Neural cell (in vitro differentiated cells): ENCODE results near the gene ATG7. TPM values are rescaled to one million over a fixed set of nuclear protein-coding genes. Genes with fewer than 3 reads are reported as not detected.

Experiments
- H2AFZ ChIP-seq: fragments of 200-600, 300-800 bp; sonication (generic), shearing (Covaris generic); 2 replicates; pipeline ENCODE4 v1.6.0; 2014; ENCODE audit warnings: low read depth, mild to moderate bottlenecking, antibody characterized with exemption, low read length, moderate library complexity
- H3F3A ChIP-seq: fragments of 200-600 bp; shearing (Covaris generic); 2 replicates; pipeline ENCODE4 v1.6.1; 2016; ENCODE audit warnings: mild to moderate bottlenecking, moderate library complexity, mixed read lengths, antibody characterized with exemption, low read length; ENCODE audit not compliant: insufficient read depth, poor library complexity, severe bottlenecking
- H3K27ac ChIP-seq: fragments of 200-600, 300-800 bp; sonication (generic), shearing (Covaris generic); 2 replicates; pipeline ENCODE4 v1.5.1; 2014; ENCODE audit warnings: mild to moderate bottlenecking, low read length, moderate library complexity
- H3K27me3 ChIP-seq: fragments of 300-800, 200-600 bp; sonication (generic), shearing (Covaris generic); 2 replicates; pipeline ENCODE4 v1.6.0; 2014; ENCODE audit warnings: mild to moderate bottlenecking, low read depth, low read length, moderate library complexity; ENCODE audit not compliant: insufficient read depth
- H3K36me3 ChIP-seq: fragments of 300-800, 200-600 bp; sonication (generic), shearing (Covaris generic); 2 replicates; pipeline ENCODE4 v1.5.1; 2014; ENCODE audit warnings: mild to moderate bottlenecking, antibody characterized with exemption, low read length, moderate library complexity; ENCODE audit not compliant: insufficient read depth
- H3K4me2 ChIP-seq: fragments of 300-800, 200-600 bp; sonication (generic), shearing (Covaris generic); 2 replicates; pipeline ENCODE4 v1.6.0; 2014; ENCODE audit warnings: mild to moderate bottlenecking, low read length
- H3K4me3 ChIP-seq: fragments of 300-800, 200-600 bp; sonication (generic), shearing (Covaris generic); 2 replicates; pipeline ENCODE4 v1.5.1; 2014; ENCODE audit warnings: mild to moderate bottlenecking, low read length, moderate library complexity
- H3K79me2 ChIP-seq: fragments of 200-600 bp; shearing (Covaris generic); replicated peaks from 2 replicates; pipeline ENCODE4 v1.6.0; 2014; ENCODE audit warnings: mild to moderate bottlenecking, low read length, moderate library complexity; ENCODE audit not compliant: insufficient read depth
- H3K9ac ChIP-seq: fragments of 300-800, 200-600 bp; sonication (generic), shearing (Covaris generic); 2 replicates; pipeline ENCODE4 v1.6.1; 2016; ENCODE audit warnings: mild to moderate bottlenecking, low read length, mixed read lengths
- H3K9me2 ChIP-seq: fragments of 200-600 bp; shearing (Covaris generic); 2 replicates; pipeline ENCODE4 v1.6.1; 2016; ENCODE audit warnings: mild to moderate bottlenecking, low read length, mixed read lengths; ENCODE audit not compliant: insufficient read depth
- H3K9me3 ChIP-seq: fragments of 200-600, 300-800 bp; sonication (generic), shearing (Covaris generic); 2 replicates; pipeline ENCODE4 v1.6.1; 2016; ENCODE audit warnings: mild to moderate bottlenecking, mixed run types, low read length, moderate library complexity, mixed read lengths
- H4K20me1 ChIP-seq: fragments of 200-600 bp; shearing (Covaris generic); 2 replicates; pipeline ENCODE4 v1.6.1; 2016; ENCODE audit warnings: mild to moderate bottlenecking, mixed run types; ENCODE audit not compliant: insufficient read depth
- CTCF ChIP-seq: fragments of 450-650 bp; IDR thresholded peaks from 2 replicates; pipeline ENCODE4 v1.5.1; 2014; ENCODE audit warnings: antibody characterized with exemption, mild to moderate bottlenecking, moderate library complexity; ENCODE audit not compliant: poor library complexity, severe bottlenecking
- EP300 ChIP-seq: fragments of 450-650 bp; conservative IDR thresholded peaks from 2 replicates; pipeline ENCODE4 v1.6.1; 2014; ENCODE audit warnings: antibody characterized with exemption, mild to moderate bottlenecking, moderate library complexity; ENCODE audit not compliant: poor library complexity, severe bottlenecking
- EZH2 ChIP-seq: fragments of 200-600, 300-800 bp; shearing (Covaris generic), sonication (generic); IDR thresholded peaks from 2 replicates; pipeline ENCODE4 v1.6.1; 2014; ENCODE audit warnings: antibody characterized with exemption, low read length, borderline replicate concordance, mild to moderate bottlenecking; ENCODE audit not compliant: insufficient read depth, poor library complexity, severe bottlenecking
- MXI1 ChIP-seq: fragments of 450-650 bp; conservative IDR thresholded peaks from 2 replicates; pipeline ENCODE4 v1.6.1; 2014; ENCODE audit warnings: antibody characterized with exemption, mild to moderate bottlenecking; ENCODE audit not compliant: poor library complexity, severe bottlenecking
- POLR2AphosphoS5 ChIP-seq: IDR thresholded peaks from 2 replicates; pipeline ENCODE4 v1.6.1; 2012
- RAD21 ChIP-seq: fragments of 450-650 bp; conservative IDR thresholded peaks from 2 replicates; pipeline ENCODE4 v1.6.1; 2014; ENCODE audit warnings: antibody characterized with exemption, mild to moderate bottlenecking, moderate library complexity
- REST ChIP-seq: IDR thresholded peaks from 2 replicates; pipeline ENCODE4 v1.6.1; 2012; ENCODE audit warnings: borderline replicate concordance
- SMC3 ChIP-seq: fragments of 450-650 bp; conservative IDR thresholded peaks from 2 replicates; pipeline ENCODE4 v1.6.1; 2014; ENCODE audit warnings: antibody characterized with exemption, mild to moderate bottlenecking, moderate library complexity; ENCODE audit not compliant: poor library complexity
- TAF1 ChIP-seq: IDR thresholded peaks from 2 replicates; pipeline ENCODE4 v1.6.1; 2012; ENCODE audit warnings: low read depth
- polyA plus RNA-seq: library from polyadenylated mRNA; depleted of rRNA; stranded (reverse); fragments of >200 nt; gene quantifications from 2 replicates; pipeline ENCODE4 v1.2.3, GENCODE V29; 2014

Gene ATG7
- polyA plus RNA-seq, 1 donor from 2014 or later, result 28.8 TPM

- no peaks in the 10 kb centered on the region for H3K36me3 ChIP-seq
These were observed 3.7 kb downstream of the ATG7 start for GRCh38 chr3:11275926-11276325.

GRCh38 chr3:11276901-11277300 lies 4.7 kb downstream of the ATG7 start:
- Histone ChIP-seq H3K9me3 (no peaks in the 10 kb centered on the region), H3K27me3 (no peaks in the 10 kb centered on the region), H3K79me2 (peaks cover 13% of the 10 kb centered on the region), H3K4me2 (no peak overlapping the region), H3K27ac (no peak overlapping the region), H3K4me3 (no peak overlapping the region), H3K9ac (no peak overlapping the region), H3K9me2 (no peaks in the 10 kb centered on the region), H4K20me1 (no peaks in the 10 kb centered on the region), H2AFZ (no peak overlapping the region), H3K36me3 (no peaks in the 10 kb centered on the region), H3F3A (no peaks in the 10 kb centered on the region)
- TF ChIP-seq EP300 (no peak), CTCF (no peak), EZH2 (no peak), POLR2AphosphoS5 (no peak), RAD21 (no peak), SMC3 (no peak)

More at GRCh38 chr3:11275926-11276325, 3.7 kb downstream of the ATG7 start:
- Histone ChIP-seq H4K20me1 (no peaks in the 10 kb centered on the region), H3K27me3 (no peaks in the 10 kb centered on the region), H3K79me2 (peaks cover 13% of the 10 kb centered on the region), H3K4me3 (no peak overlapping the region), H3K9ac (no peak overlapping the region), H3K4me2 (no peak overlapping the region), H3K27ac (no peak overlapping the region), H3F3A (no peaks in the 10 kb centered on the region), H2AFZ (no peak overlapping the region), H3K9me2 (no peaks in the 10 kb centered on the region), H3K9me3 (no peaks in the 10 kb centered on the region)
- TF ChIP-seq RAD21, result no peak
- no peak for TF ChIP-seq MXI1
- no peak for TF ChIP-seq EZH2
- no peak for TF ChIP-seq REST
- TF ChIP-seq EP300, result no peak
- TF ChIP-seq SMC3, result no peak
- TF ChIP-seq TAF1, result no peak
- no peak for TF ChIP-seq CTCF
- no peak for TF ChIP-seq POLR2AphosphoS5
